CD14-positive monocyte (primary cell): ENCODE results near the gene DDHD1. TPM values are rescaled to one million over a fixed set of nuclear protein-coding genes. Genes with fewer than 3 reads are reported as not detected.

Experiments
- DNase-seq, 3 donors: peaks; one replicate each; pipeline ENCODE4 v3.0.0-alpha.2; 2011 to 2022
- H2AFZ ChIP-seq: 2 replicates; pipeline ENCODE4 v1.6.0; 2012; ENCODE audit warnings: mild to moderate bottlenecking, low read depth, low read length, inconsistent platforms; ENCODE audit not compliant: insufficient read depth, poor library complexity, severe bottlenecking
- H3K27ac ChIP-seq, 2 donors: 1 replicate in 1 of 2; 2 replicates in 1 of 2; pipeline ENCODE4 v1.5.1; 2012 to 2013; ENCODE audit warnings: low read length in 2 of 2, control low read depth in 1 of 2, inconsistent platforms in 1 of 2, low read depth in 1 of 2, mild to moderate bottlenecking in 1 of 2
- H3K27me3 ChIP-seq, 2 donors: one replicate each; pipeline versions ENCODE4 v1.6.0 to v1.6.1; 2011 to 2013; ENCODE audit warnings: low read length in 2 of 2; ENCODE audit not compliant: control insufficient read depth in 2 of 2, insufficient read depth in 2 of 2
- H3K36me3 ChIP-seq, 2 donors: replicated peaks in 1 of 2; 1 replicate in 1 of 2; 2 replicates in 1 of 2; pipeline versions ENCODE4 v1.5.1 to v1.6.1; 2012 to 2013; ENCODE audit warnings: low read length in 2 of 2, control low read depth in 1 of 2, inconsistent platforms in 1 of 2, mild to moderate bottlenecking in 1 of 2; ENCODE audit not compliant: insufficient read depth in 2 of 2, control insufficient read depth in 1 of 2
- H3K4me1 ChIP-seq, 2 donors: 1 replicate in 1 of 2; 2 replicates in 1 of 2; pipeline versions ENCODE4 v1.5.1 to v1.6.1; 2012 to 2013; ENCODE audit warnings: low read length in 2 of 2, control low read depth in 1 of 2, inconsistent platforms in 1 of 2, mild to moderate bottlenecking in 1 of 2, moderate library complexity in 1 of 2; ENCODE audit not compliant: insufficient read depth in 2 of 2, control insufficient read depth in 1 of 2
- H3K4me2 ChIP-seq: replicated peaks from 2 replicates; pipeline ENCODE3; 2012; ENCODE audit warnings: low read length, moderate library complexity, mild to moderate bottlenecking; ENCODE audit not compliant: poor library complexity, severe bottlenecking; ENCODE audit errors: extremely low read depth
- H3K4me3 ChIP-seq, 3 experiments: fragments of 200-600 bp in 1 of 3; sonication (generic) in 1 of 3; replicated peaks in 1 of 3; 1 replicate in 2 of 3; 2 replicates in 1 of 3; pipeline ENCODE4 v1.5.1; 2011 to 2013; ENCODE audit warnings: low read length in 3 of 3, mild to moderate bottlenecking in 3 of 3, control low read depth in 2 of 3, low read depth in 2 of 3, inconsistent platforms in 1 of 3, moderate library complexity in 1 of 3
- H3K79me2 ChIP-seq: 2 replicates; pipeline ENCODE4 v1.6.0; 2012; ENCODE audit warnings: mild to moderate bottlenecking, control low read depth, inconsistent platforms, low read length, moderate library complexity; ENCODE audit not compliant: insufficient read depth
- H3K9ac ChIP-seq: 2 replicates; pipeline ENCODE4 v1.6.0; 2017; ENCODE audit warnings: low read length, mild to moderate bottlenecking; ENCODE audit not compliant: insufficient read depth, poor library complexity, severe bottlenecking
- H3K9me3 ChIP-seq, 2 donors: replicated peaks in 1 of 2; 1 replicate in 1 of 2; 2 replicates in 1 of 2; pipeline versions ENCODE4 v1.5.1 to v1.6.1; 2012 to 2013; ENCODE audit warnings: low read length in 2 of 2, control low read depth in 1 of 2; ENCODE audit not compliant: control insufficient read depth in 1 of 2, insufficient read depth in 1 of 2
- H4K20me1 ChIP-seq: 2 replicates; pipeline ENCODE4 v1.6.0; 2012; ENCODE audit warnings: mild to moderate bottlenecking, low read length, control low read depth, moderate library complexity; ENCODE audit not compliant: insufficient read depth
- H3K27ac Mint-ChIP-seq, 7 donors: one replicate each; pipeline ENCODE4 v1.8.0; 2020; ENCODE audit warnings: mild to moderate bottlenecking in 7 of 7, mixed read lengths in 7 of 7, moderate library complexity in 6 of 7, inconsistent platforms in 2 of 7
- H3K27me3 Mint-ChIP-seq, 3 donors: one replicate each; pipeline ENCODE4 v1.8.0; 2021 to 2022; ENCODE audit warnings: low read depth in 3 of 3, mild to moderate bottlenecking in 3 of 3, mixed read lengths in 3 of 3, moderate library complexity in 3 of 3, inconsistent platforms in 1 of 3
- H3K36me3 Mint-ChIP-seq, 2 donors: one replicate each; pipeline ENCODE4 v1.8.0; 2020; ENCODE audit warnings: mixed read lengths in 2 of 2, inconsistent platforms in 1 of 2, mild to moderate bottlenecking in 1 of 2
- H3K4me1 Mint-ChIP-seq: one replicate; pipeline ENCODE4 v1.8.0; 2020; ENCODE audit warnings: mild to moderate bottlenecking, mixed read lengths
- H3K4me3 Mint-ChIP-seq, 2 donors: one replicate each; pipeline ENCODE4 v1.8.0; 2020; ENCODE audit warnings: mild to moderate bottlenecking in 2 of 2, mixed read lengths in 2 of 2, moderate library complexity in 1 of 2
- H3K9me3 Mint-ChIP-seq, 7 donors: one replicate each; pipeline ENCODE4 v1.8.0; 2020 to 2022; ENCODE audit warnings: mixed read lengths in 7 of 7, mild to moderate bottlenecking in 6 of 7, moderate library complexity in 6 of 7, inconsistent platforms in 2 of 7
- CTCF ChIP-seq: fragments of 200-600 bp; IDR thresholded peaks from one replicate; pipeline ENCODE4 v1.8.0; 2022; ENCODE audit warnings: antibody characterized with exemption, mild to moderate bottlenecking
- WGBS: methylation state at CpG from one replicate; pipeline ENCODE4 v1.1.5; 2013; ENCODE audit warnings: missing lambda C conversion rate; ENCODE audit not compliant: insufficient coverage; 5-methylcytosine and 5-hydroxymethylcytosine counted together
- intact Hi-C, 2 donors: fragments of 100-400 bp; cut with micrococcal nuclease; formaldehyde crosslinking; loops; one replicate each; pipeline versions ENCODE4 v1.15.0 to v1.15.1; 2023
- polyA plus RNA-seq, 3 donors: library from polyadenylated mRNA; depleted of rRNA in 1 of 3; unstranded in 2 of 3; stranded (reverse) in 1 of 3; fragments of 300-500 nt in 2 of 3; fragments of >200 nt in 1 of 3; fragmentation: Illumina TruSeq in 2 of 3; gene quantifications; 1 replicate in 2 of 3; 2 replicates in 1 of 3; pipeline ENCODE4 v1.2.3, GENCODE V29; 2012 to 2021

DDHD1 gene
- polyA plus RNA-seq, 3 donors: 2.2 to 7.0 (median 3.1) TPM

GRCh38 chr14:53127151-53127550 is 26.0 kb downstream of the DDHD1 start:
- Histone ChIP-seq H3K36me3 (no peaks in the 10 kb centered on the region), H3K27me3 (no peaks in the 10 kb centered on the region), H3K9ac (no peak overlapping the region), H3K4me2 (peak overlapping the region; percentile 52), H4K20me1 (no peaks in the 10 kb centered on the region), H3K4me1 (peaks cover 11 to 23% of the 10 kb centered on the region in 2 donors), H2AFZ (no peak overlapping the region), H3K27ac (peak overlapping the region in 1 of 2 donors; percentile 71), H3K79me2 (peaks cover 10% of the 10 kb centered on the region), H3K9me3 (peaks cover 0 to 2% of the 10 kb centered on the region in 2 donors), H3K4me3 (peak overlapping the region in 2 of 3 experiments; percentile 34 to 53)
- peaks cover 0 to 3% (median 0%) of the 10 kb centered on the region in 7 donors for H3K9me3 Mint-ChIP-seq
- no peak for DNase-seq
- peak overlapping the region; percentile 4 to 89 (median 73) for H3K27ac Mint-ChIP-seq
- intact Hi-C loops: no loop called here
- H3K27me3 Mint-ChIP-seq: no peaks in the 10 kb centered on the region
- peak overlapping the region; percentile 48 to 70 for H3K4me3 Mint-ChIP-seq
- TF ChIP-seq CTCF: no peak
- peaks cover 7% of the 10 kb centered on the region for H3K4me1 Mint-ChIP-seq
- WGBS: no CpG with 5 or more reads among the region's 1 CpG
- H3K36me3 Mint-ChIP-seq: peaks cover 0 to 3% of the 10 kb centered on the region in 2 donors

- H3K4me3 ChIP-seq: peak overlapping the region in 2 of 3 experiments; percentile 34 to 53
- no peaks in the 10 kb centered on the region for H3K9me3 ChIP-seq
- peak overlapping the region; percentile 53 to 71 for H3K27ac ChIP-seq
- H3K27me3 Mint-ChIP-seq: no peaks in the 10 kb centered on the region
- H3K4me3 Mint-ChIP-seq: peak overlapping the region; percentile 48 to 70
- no peaks in the 10 kb centered on the region for H3K36me3 ChIP-seq
- H4K20me1 ChIP-seq: no peaks in the 10 kb centered on the region
- DNase-seq: no peak
- no CpG with 5 or more reads among the region's 6 CpGs for WGBS
- peaks cover 0 to 3% of the 10 kb centered on the region in 2 donors for H3K36me3 Mint-ChIP-seq
- peaks cover 13% of the 10 kb centered on the region for H3K79me2 ChIP-seq
- H3K9me3 Mint-ChIP-seq: peaks cover 0 to 3% (median 0%) of the 10 kb centered on the region in 7 donors
- H2AFZ ChIP-seq: no peak overlapping the region
- H3K4me1 ChIP-seq: peaks cover 11 to 23% of the 10 kb centered on the region in 2 donors
- peaks cover 7% of the 10 kb centered on the region for H3K4me1 Mint-ChIP-seq
- peak overlapping the region; percentile 52 for H3K4me2 ChIP-seq
- no peak overlapping the region for H3K9ac ChIP-seq
- H3K27ac Mint-ChIP-seq: peak overlapping the region; percentile 20 to 89 (median 73)
- no peaks in the 10 kb centered on the region for H3K27me3 ChIP-seq
- intact Hi-C loops: no loop called here
- TF ChIP-seq CTCF: no peak
Observed at GRCh38 chr14:53126731-53127130, 26.4 kb downstream of the DDHD1 start.
